H9 (cell line): Measurements from ENCODE around the gene CRYBG2. TPM values are rescaled to one million over a fixed set of nuclear protein-coding genes. Genes with fewer than 3 reads are reported as not detected.
"Not testable (repeated sequence)": the region's sequence is repeated elsewhere in the genome, so short reads cannot be mapped to it uniquely, and the experiment has no call there.

Experiments
- DNase-seq: peaks from one replicate; pipeline ENCODE4 v3.0.0-alpha.2; 2017
- H2AFZ ChIP-seq: one replicate; pipeline ENCODE4 v1.6.1; 2013; ENCODE audit warnings: mild to moderate bottlenecking, low read length, control low read depth, moderate library complexity
- H2AK5ac ChIP-seq: 2 replicates; pipeline ENCODE4 v1.6.1; 2013; ENCODE audit warnings: low read length, control low read depth, mixed read lengths; ENCODE audit not compliant: insufficient read length
- H2BK120ac ChIP-seq: one replicate; pipeline ENCODE4 v1.6.1; 2013; ENCODE audit warnings: low read depth, mild to moderate bottlenecking, low read length, control low read depth, inconsistent platforms; ENCODE audit not compliant: poor library complexity, severe bottlenecking
- H2BK12ac ChIP-seq: 2 replicates; pipeline ENCODE4 v1.6.1; 2013; ENCODE audit warnings: low read length, control low read depth, mixed read lengths, low read depth; ENCODE audit not compliant: insufficient read length
- H2BK15ac ChIP-seq: 2 replicates; pipeline ENCODE4 v1.6.1; 2013; ENCODE audit warnings: low read depth, low read length, control low read depth
- H2BK20ac ChIP-seq: one replicate; pipeline ENCODE4 v1.6.1; 2013; ENCODE audit warnings: low read depth, mild to moderate bottlenecking, low read length, control low read depth, inconsistent platforms; ENCODE audit not compliant: poor library complexity, severe bottlenecking
- H2BK5ac ChIP-seq: 2 replicates; pipeline ENCODE4 v1.6.1; 2013; ENCODE audit warnings: low read length, control low read depth, mixed read lengths; ENCODE audit not compliant: insufficient read length
- H3K14ac ChIP-seq: 2 replicates; pipeline ENCODE4 v1.6.1; 2013; ENCODE audit warnings: low read length, control low read depth; ENCODE audit not compliant: insufficient read depth
- H3K18ac ChIP-seq: 2 replicates; pipeline ENCODE4 v1.6.1; 2013; ENCODE audit warnings: low read depth, mild to moderate bottlenecking, mixed read lengths, low read length, control low read depth; ENCODE audit not compliant: insufficient read length
- H3K23ac ChIP-seq: 2 replicates; pipeline ENCODE4 v1.6.1; 2013; ENCODE audit warnings: low read length, control low read depth, mixed read lengths, low read depth; ENCODE audit not compliant: insufficient read length
- H3K23me2 ChIP-seq: 2 replicates; pipeline ENCODE4 v1.6.1; 2013; ENCODE audit warnings: low read depth, mild to moderate bottlenecking, mixed read lengths, low read length, control low read depth; ENCODE audit not compliant: insufficient read length, poor library complexity, severe bottlenecking
- H3K27ac ChIP-seq: 2 replicates; pipeline ENCODE4 v1.5.1; 2013; ENCODE audit warnings: low read length, control low read depth, mixed read lengths, low read depth; ENCODE audit not compliant: insufficient read length
- H3K27me3 ChIP-seq: 2 replicates; pipeline ENCODE4 v1.6.1; 2013; ENCODE audit warnings: low read length, control low read depth, inconsistent platforms; ENCODE audit not compliant: insufficient read depth
- H3K4ac ChIP-seq: 2 replicates; pipeline ENCODE4 v1.6.1; 2013; ENCODE audit warnings: low read depth, mild to moderate bottlenecking, control low read depth, inconsistent platforms, low read length, moderate library complexity
- H3K4me1 ChIP-seq: 2 replicates; pipeline ENCODE4 v1.6.1; 2013; ENCODE audit warnings: low read length, control low read depth, inconsistent platforms; ENCODE audit not compliant: insufficient read depth
- H3K4me2 ChIP-seq: 2 replicates; pipeline ENCODE4 v1.6.1; 2013; ENCODE audit warnings: low read length, control low read depth, mixed read lengths; ENCODE audit not compliant: insufficient read length, insufficient read depth
- H3K56ac ChIP-seq: 2 replicates; pipeline ENCODE4 v1.6.1; 2013; ENCODE audit warnings: low read depth, mild to moderate bottlenecking, mixed read lengths, low read length, control low read depth; ENCODE audit not compliant: insufficient read length
- H3K79me1 ChIP-seq: 2 replicates; pipeline ENCODE4 v1.6.1; 2013; ENCODE audit warnings: low read depth, mild to moderate bottlenecking, moderate library complexity, low read length, control low read depth, inconsistent platforms; ENCODE audit not compliant: insufficient read depth, poor library complexity, severe bottlenecking
- H3K79me2 ChIP-seq: 2 replicates; pipeline ENCODE4 v1.6.1; 2013; ENCODE audit warnings: low read length, control low read depth, inconsistent platforms; ENCODE audit not compliant: insufficient read depth
- H3K9ac ChIP-seq: 2 replicates; pipeline ENCODE4 v1.6.1; 2013; ENCODE audit warnings: low read length, control low read depth, mixed read lengths; ENCODE audit not compliant: insufficient read length; ENCODE audit errors: extremely low read depth
- H3K9me3 ChIP-seq: one replicate; pipeline ENCODE4 v1.6.1; 2013; ENCODE audit warnings: low read depth, low read length, inconsistent platforms; ENCODE audit not compliant: control insufficient read depth
- H3T11ph ChIP-seq: one replicate; pipeline ENCODE4 v1.6.1; 2013; ENCODE audit warnings: mild to moderate bottlenecking, low read length, control low read depth, inconsistent platforms
- H4K20me1 ChIP-seq: one replicate; pipeline ENCODE4 v1.6.1; 2013; ENCODE audit not compliant: control insufficient read depth, insufficient read length, insufficient read depth
- H4K5ac ChIP-seq: 2 replicates; pipeline ENCODE4 v1.6.1; 2013; ENCODE audit warnings: low read depth, mild to moderate bottlenecking, mixed read lengths, low read length, control low read depth; ENCODE audit not compliant: insufficient read length
- H4K8ac ChIP-seq: replicated peaks from 2 replicates; pipeline ENCODE4 v1.6.1; 2013; ENCODE audit warnings: low read length, control low read depth, mixed read lengths, low read depth; ENCODE audit not compliant: insufficient read length
- H4K91ac ChIP-seq: 2 replicates; pipeline ENCODE4 v1.6.1; 2013; ENCODE audit warnings: low read depth, mild to moderate bottlenecking, moderate library complexity, mixed read lengths, low read length, control low read depth; ENCODE audit not compliant: insufficient read length
- H3K27ac Mint-ChIP-seq, 3 experiments: 2 replicates in 2 of 3; 3 replicates in 1 of 3; pipeline ENCODE4 v1.8.0; 2020 to 2021; ENCODE audit warnings: mixed read lengths in 3 of 3, mild to moderate bottlenecking in 1 of 3, moderate library complexity in 1 of 3
- H3K27me3 Mint-ChIP-seq: 2 replicates; pipeline ENCODE4 v1.8.0; 2021; ENCODE audit warnings: low read depth, mild to moderate bottlenecking, moderate library complexity, mixed read lengths
- H3K36me3 Mint-ChIP-seq, 3 experiments: 2 replicates in 2 of 3; 3 replicates in 1 of 3; pipeline ENCODE4 v1.8.0; 2020 to 2021; ENCODE audit warnings: low read depth in 3 of 3, mixed read lengths in 3 of 3; ENCODE audit not compliant: insufficient read depth in 1 of 3
- H3K4me1 Mint-ChIP-seq, 2 experiments: 2 replicates each; pipeline ENCODE4 v1.8.0; 2020; ENCODE audit warnings: mixed read lengths in 2 of 2
- H3K4me3 Mint-ChIP-seq, 2 experiments: 2 replicates in 1 of 2; 3 replicates in 1 of 2; pipeline ENCODE4 v1.8.0; 2020 to 2021; ENCODE audit warnings: mild to moderate bottlenecking in 2 of 2, mixed read lengths in 2 of 2, moderate library complexity in 1 of 2
- H3K9me3 Mint-ChIP-seq, 2 experiments: 2 replicates in 1 of 2; 3 replicates in 1 of 2; pipeline ENCODE4 v1.8.0; 2020; ENCODE audit warnings: mild to moderate bottlenecking in 2 of 2, mixed read lengths in 2 of 2, moderate library complexity in 1 of 2
- CTCF ChIP-seq: fragments of 200-600 bp; sonication (generic); conservative IDR thresholded peaks from 3 replicates; pipeline ENCODE4 v1.8.0; 2021; ENCODE audit warnings: antibody characterized with exemption, mild to moderate bottlenecking
- WGBS: extraction: QIAGEN DNeasy Blood & Tissue Kit; methylation state at CpG from one replicate; pipeline ENCODE4 v1.1.7; 2013; ENCODE audit warnings: missing lambda C conversion rate, low lambda C conversion rate, mixed read lengths; ENCODE audit not compliant: insufficient read length; ENCODE audit errors: extremely low coverage; 5-methylcytosine and 5-hydroxymethylcytosine counted together
- total RNA-seq: library from RNA; stranded (reverse); gene quantifications from 2 replicates; pipeline ENCODE4 v1.2.1, GENCODE V29; 2021

CRYBG2 gene
- total RNA-seq, 1 experiment from 2014 or later, result 12.8 TPM

GRCh38 chr1:26387447-26387846, 33.5 kb upstream of the CRYBG2 start:
- no peak for DNase-seq
- no peak overlapping the region for H3K18ac ChIP-seq

GRCh38 chr1:26385063-26385462, 31.1 kb upstream of the CRYBG2 start:
- H3K27me3 ChIP-seq, H2BK5ac ChIP-seq, H2AFZ ChIP-seq, H4K20me1 ChIP-seq, H3K79me1 ChIP-seq, H4K8ac ChIP-seq, H3K9me3 ChIP-seq, H3K27me3 Mint-ChIP-seq, H3K14ac ChIP-seq, DNase-seq, H3K23me2 ChIP-seq, H3K4me1 ChIP-seq, H2BK15ac ChIP-seq, H3K23ac ChIP-seq, H3K18ac ChIP-seq, H3K27ac Mint-ChIP-seq, H3K4me2 ChIP-seq, H2BK12ac ChIP-seq, H3K56ac ChIP-seq, H3K36me3 Mint-ChIP-seq, H2BK20ac ChIP-seq, H4K5ac ChIP-seq, H3K27ac ChIP-seq, H4K91ac ChIP-seq, H3K79me2 ChIP-seq, H3K4ac ChIP-seq, H3K4me3 Mint-ChIP-seq, H3T11ph ChIP-seq, H2BK120ac ChIP-seq, H2AK5ac ChIP-seq, H3K9ac ChIP-seq, H3K9me3 Mint-ChIP-seq: not testable (repeated sequence)
- no CpG with 5 or more reads among the region's 3 CpGs for WGBS
- H3K4me1 Mint-ChIP-seq, result peaks cover 3 to 12% of the 10 kb centered on the region in 2 experiments

More at GRCh38 chr1:26387447-26387846, 33.5 kb upstream of the CRYBG2 start:
- Histone ChIP-seq H4K8ac (no peak overlapping the region), H4K5ac (no peak overlapping the region), H3K9me3 (no peaks in the 10 kb centered on the region), H3K14ac (no peak overlapping the region), H3K23me2 (no peaks in the 10 kb centered on the region), H3K4ac (no peak overlapping the region), H2BK12ac (no peak overlapping the region), H3K9ac (no peak overlapping the region), H2AFZ (no peak overlapping the region), H2BK20ac (peak overlapping the region; percentile 14), H3K56ac (no peak overlapping the region), H2BK120ac (no peak overlapping the region), H2BK5ac (no peak overlapping the region), H3K27ac (no peak overlapping the region), H3K4me2 (no peak overlapping the region), H4K20me1 (no peaks in the 10 kb centered on the region), H2BK15ac (no peak overlapping the region), H2AK5ac (no peak overlapping the region), H3T11ph (no peak overlapping the region), H3K79me1 (no peaks in the 10 kb centered on the region), H3K27me3 (no peaks in the 10 kb centered on the region), H3K23ac (no peak overlapping the region), H3K79me2 (no peaks in the 10 kb centered on the region), H4K91ac (no peak overlapping the region), H3K4me1 (peaks cover 4% of the 10 kb centered on the region; the same call in 1 of the 2 replicates)
- Mint-ChIP-seq H3K36me3 (no peaks in the 10 kb centered on the region), H3K4me1 (peaks cover 17 to 27% of the 10 kb centered on the region in 2 experiments), H3K27me3 (peaks cover 2% of the 10 kb centered on the region; the same call in 1 of the 2 replicates), H3K27ac (no peak overlapping the region), H3K9me3 (no peaks in the 10 kb centered on the region), H3K4me3 (no peak overlapping the region)
- TF ChIP-seq CTCF, result no peak
- no CpG with 5 or more reads among the region's 7 CpGs for WGBS
